NCI-H1694 (cell line): ENCODE measurements around the gene NTS.

Experiments
- DNase-seq: peaks from one replicate; lab custom pipeline; 2025; lab: John Stamatoyannopoulos, UW

The NTS gene

GRCh38 chr12:85923767-85924331 is 49.8 kb downstream of the NTS start:
- DNase-seq: peak; percentile 24

GRCh38 chr12:85927166-85927565 is 53.1 kb downstream of the NTS start:
- no peak for DNase-seq
